GM23338 (cell line): ENCODE data around the gene FYCO1. TPM values are rescaled to one million over a fixed set of nuclear protein-coding genes. Genes with fewer than 3 reads are reported as not detected.

Source experiments
- NANOG ChIP-seq: IDR thresholded peaks from 2 replicates; pipeline ENCODE4 v1.6.1; 2016; ENCODE audit warnings: antibody characterized with exemption, borderline replicate concordance
- ZNF114 ChIP-seq: fragments of 250-450 bp; sonication (Bioruptor Pico); IDR thresholded peaks from 2 replicates; pipeline ENCODE4 v1.5.0; 2020; ENCODE audit warnings: mild to moderate bottlenecking, moderate library complexity
- ZNF331 ChIP-seq: fragments of 250-450 bp; sonication (Bioruptor Pico); IDR thresholded peaks from 2 replicates; pipeline ENCODE4 v1.5.0; 2020; ENCODE audit warnings: low read depth, mild to moderate bottlenecking, moderate library complexity
- polyA plus RNA-seq: library from polyadenylated mRNA; unstranded; fragments of >200 nt; fragmentation: Nextera tagmentation; extraction: Ambion mirVana; gene quantifications from 2 replicates; pipeline ENCODE4 v1.2.1, GENCODE V29; 2016
- total RNA-seq: library from RNA; depleted of rRNA; stranded (reverse); fragments of >200 nt; shearing (Covaris generic); gene quantifications from 2 replicates; pipeline ENCODE4 v1.2.3, GENCODE V29; 2014
- TF ChIP-seq, protein P1 (sequence below): fragments of 250-450 bp; sonication (Bioruptor Pico); IDR thresholded peaks from 2 replicates; pipeline ENCODE4 v1.5.0; 2020; ENCODE audit warnings: mild to moderate bottlenecking, moderate library complexity
- TF ChIP-seq, protein P2 (sequence below): IDR thresholded peaks from one replicate; pipeline ENCODE4 v1.6.1; 2018; ENCODE audit warnings: antibody characterized with exemption; ENCODE audit not compliant: unreplicated experiment

The FYCO1 gene
- total and polyA plus RNA-seq, 2 experiments from 2014 or later, result 4.5 to 17.2 TPM

DNA sequence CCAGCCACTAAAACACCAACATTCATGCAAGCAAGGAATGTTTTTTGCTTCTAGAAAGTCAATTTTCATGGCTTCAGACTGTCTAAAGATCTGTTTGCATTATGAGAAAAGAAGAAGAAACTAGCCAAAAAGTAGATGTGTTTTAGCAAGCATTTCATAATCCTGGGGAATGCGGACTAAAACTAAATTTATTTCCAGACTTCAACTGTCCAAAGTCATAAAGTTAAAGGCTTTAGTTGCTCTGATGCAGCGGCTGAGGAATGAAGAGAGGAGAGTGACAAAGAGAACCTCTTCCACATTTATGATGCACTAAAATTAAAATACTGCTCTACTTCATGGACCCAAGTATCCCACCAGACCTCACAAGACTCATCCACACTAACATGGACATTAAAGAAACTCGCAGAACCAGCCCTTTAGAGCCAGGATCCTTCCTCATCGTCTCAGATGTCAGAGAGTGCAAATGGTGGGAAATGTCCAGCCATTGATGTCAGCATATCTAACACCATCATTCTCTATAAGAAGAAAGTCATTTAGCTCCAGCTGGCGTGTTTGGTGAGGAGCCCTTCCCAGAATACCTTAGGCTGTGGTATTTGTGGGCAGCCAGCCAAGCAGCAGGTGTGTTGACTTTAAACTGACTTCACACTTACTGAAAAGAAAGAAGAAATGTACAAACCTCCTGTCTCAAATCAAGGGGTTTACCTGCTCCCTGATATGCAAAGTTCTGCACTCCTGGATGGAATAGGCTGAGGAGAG, 17.4 kb downstream of the FYCO1 start (continued):
- TF ChIP-seq, protein P1, sequence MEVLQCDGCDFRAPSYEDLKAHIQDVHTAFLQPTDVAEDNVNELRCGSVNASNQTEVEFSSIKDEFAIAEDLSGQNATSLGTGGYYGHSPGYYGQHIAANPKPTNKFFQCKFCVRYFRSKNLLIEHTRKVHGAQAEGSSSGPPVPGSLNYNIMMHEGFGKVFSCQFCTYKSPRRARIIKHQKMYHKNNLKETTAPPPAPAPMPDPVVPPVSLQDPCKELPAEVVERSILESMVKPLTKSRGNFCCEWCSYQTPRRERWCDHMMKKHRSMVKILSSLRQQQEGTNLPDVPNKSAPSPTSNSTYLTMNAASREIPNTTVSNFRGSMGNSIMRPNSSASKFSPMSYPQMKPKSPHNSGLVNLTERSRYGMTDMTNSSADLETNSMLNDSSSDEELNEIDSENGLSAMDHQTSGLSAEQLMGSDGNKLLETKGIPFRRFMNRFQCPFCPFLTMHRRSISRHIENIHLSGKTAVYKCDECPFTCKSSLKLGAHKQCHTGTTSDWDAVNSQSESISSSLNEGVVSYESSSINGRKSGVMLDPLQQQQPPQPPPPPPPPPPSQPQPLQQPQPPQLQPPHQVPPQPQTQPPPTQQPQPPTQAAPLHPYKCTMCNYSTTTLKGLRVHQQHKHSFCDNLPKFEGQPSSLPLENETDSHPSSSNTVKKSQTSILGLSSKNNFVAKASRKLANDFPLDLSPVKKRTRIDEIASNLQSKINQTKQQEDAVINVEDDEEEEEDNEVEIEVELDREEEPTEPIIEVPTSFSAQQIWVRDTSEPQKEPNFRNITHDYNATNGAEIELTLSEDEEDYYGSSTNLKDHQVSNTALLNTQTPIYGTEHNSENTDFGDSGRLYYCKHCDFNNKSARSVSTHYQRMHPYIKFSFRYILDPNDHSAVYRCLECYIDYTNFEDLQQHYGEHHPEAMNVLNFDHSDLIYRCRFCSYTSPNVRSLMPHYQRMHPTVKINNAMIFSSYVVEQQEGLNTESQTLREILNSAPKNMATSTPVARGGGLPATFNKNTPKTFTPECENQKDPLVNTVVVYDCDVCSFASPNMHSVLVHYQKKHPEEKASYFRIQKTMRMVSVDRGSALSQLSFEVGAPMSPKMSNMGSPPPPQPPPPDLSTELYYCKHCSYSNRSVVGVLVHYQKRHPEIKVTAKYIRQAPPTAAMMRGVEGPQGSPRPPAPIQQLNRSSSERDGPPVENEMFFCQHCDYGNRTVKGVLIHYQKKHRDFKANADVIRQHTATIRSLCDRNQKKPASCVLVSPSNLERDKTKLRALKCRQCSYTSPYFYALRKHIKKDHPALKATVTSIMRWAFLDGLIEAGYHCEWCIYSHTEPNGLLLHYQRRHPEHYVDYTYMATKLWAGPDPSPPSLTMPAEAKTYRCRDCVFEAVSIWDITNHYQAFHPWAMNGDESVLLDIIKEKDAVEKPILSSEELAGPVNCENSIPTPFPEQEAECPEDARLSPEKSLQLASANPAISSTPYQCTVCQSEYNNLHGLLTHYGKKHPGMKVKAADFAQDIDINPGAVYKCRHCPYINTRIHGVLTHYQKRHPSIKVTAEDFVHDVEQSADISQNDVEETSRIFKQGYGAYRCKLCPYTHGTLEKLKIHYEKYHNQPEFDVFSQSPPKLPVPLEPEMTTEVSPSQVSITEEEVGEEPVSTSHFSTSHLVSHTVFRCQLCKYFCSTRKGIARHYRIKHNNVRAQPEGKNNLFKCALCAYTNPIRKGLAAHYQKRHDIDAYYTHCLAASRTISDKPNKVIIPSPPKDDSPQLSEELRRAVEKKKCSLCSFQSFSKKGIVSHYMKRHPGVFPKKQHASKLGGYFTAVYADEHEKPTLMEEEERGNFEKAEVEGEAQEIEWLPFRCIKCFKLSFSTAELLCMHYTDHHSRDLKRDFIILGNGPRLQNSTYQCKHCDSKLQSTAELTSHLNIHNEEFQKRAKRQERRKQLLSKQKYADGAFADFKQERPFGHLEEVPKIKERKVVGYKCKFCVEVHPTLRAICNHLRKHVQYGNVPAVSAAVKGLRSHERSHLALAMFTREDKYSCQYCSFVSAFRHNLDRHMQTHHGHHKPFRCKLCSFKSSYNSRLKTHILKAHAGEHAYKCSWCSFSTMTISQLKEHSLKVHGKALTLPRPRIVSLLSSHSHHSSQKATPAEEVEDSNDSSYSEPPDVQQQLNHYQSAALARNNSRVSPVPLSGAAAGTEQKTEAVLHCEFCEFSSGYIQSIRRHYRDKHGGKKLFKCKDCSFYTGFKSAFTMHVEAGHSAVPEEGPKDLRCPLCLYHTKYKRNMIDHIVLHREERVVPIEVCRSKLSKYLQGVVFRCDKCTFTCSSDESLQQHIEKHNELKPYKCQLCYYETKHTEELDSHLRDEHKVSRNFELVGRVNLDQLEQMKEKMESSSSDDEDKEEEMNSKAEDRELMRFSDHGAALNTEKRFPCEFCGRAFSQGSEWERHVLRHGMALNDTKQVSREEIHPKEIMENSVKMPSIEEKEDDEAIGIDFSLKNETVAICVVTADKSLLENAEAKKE, result no peak
- TF ChIP-seq ZNF114 (no peak), NANOG (no peak), ZNF331 (CRISPR knock-in tag) (no peak)
- TF ChIP-seq, protein P2, sequence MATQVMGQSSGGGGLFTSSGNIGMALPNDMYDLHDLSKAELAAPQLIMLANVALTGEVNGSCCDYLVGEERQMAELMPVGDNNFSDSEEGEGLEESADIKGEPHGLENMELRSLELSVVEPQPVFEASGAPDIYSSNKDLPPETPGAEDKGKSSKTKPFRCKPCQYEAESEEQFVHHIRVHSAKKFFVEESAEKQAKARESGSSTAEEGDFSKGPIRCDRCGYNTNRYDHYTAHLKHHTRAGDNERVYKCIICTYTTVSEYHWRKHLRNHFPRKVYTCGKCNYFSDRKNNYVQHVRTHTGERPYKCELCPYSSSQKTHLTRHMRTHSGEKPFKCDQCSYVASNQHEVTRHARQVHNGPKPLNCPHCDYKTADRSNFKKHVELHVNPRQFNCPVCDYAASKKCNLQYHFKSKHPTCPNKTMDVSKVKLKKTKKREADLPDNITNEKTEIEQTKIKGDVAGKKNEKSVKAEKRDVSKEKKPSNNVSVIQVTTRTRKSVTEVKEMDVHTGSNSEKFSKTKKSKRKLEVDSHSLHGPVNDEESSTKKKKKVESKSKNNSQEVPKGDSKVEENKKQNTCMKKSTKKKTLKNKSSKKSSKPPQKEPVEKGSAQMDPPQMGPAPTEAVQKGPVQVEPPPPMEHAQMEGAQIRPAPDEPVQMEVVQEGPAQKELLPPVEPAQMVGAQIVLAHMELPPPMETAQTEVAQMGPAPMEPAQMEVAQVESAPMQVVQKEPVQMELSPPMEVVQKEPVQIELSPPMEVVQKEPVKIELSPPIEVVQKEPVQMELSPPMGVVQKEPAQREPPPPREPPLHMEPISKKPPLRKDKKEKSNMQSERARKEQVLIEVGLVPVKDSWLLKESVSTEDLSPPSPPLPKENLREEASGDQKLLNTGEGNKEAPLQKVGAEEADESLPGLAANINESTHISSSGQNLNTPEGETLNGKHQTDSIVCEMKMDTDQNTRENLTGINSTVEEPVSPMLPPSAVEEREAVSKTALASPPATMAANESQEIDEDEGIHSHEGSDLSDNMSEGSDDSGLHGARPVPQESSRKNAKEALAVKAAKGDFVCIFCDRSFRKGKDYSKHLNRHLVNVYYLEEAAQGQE, result no peak
